A673 (cell line): Measurements from ENCODE around the gene SUPT3H. TPM values are rescaled to one million over a fixed set of nuclear protein-coding genes. Genes with fewer than 3 reads are reported as not detected.

Experiments
- BruUV-seq: library from RNA; stranded (reverse); fragments of 400-500 nt; replicated peaks from 2 replicates; lab custom pipeline; 2021; lab: Mats Ljungman, UMichigan
- CTCF ChIA-PET: fragments of 300-600 bp; sonication (Branson Sonifier 250); formaldehyde crosslinking; loops from one replicate; lab custom pipeline; 2022; ENCODE audit warnings: antibody characterized with exemption; lab: Charles Lee
- POLR2A ChIA-PET: fragments of 300-600 bp; sonication (Branson Sonifier 250); formaldehyde crosslinking; loops from one replicate; lab custom pipeline; 2022; ENCODE audit warnings: antibody characterized with exemption; ENCODE audit not compliant: low non-redundant PET; lab: Charles Lee
- DNase-seq: peaks from one replicate; pipeline ENCODE4 v3.0.0-alpha.2; 2015; ENCODE audit warnings: low spot score
- H3K27ac ChIP-seq: fragments of 200-600 bp; sonication (generic); 2 replicates; pipeline ENCODE4 v1.5.1; 2016; ENCODE audit warnings: mixed run types, low read depth, mild to moderate bottlenecking, mixed read lengths, antibody characterized with exemption, low read length; ENCODE audit not compliant: poor library complexity, severe bottlenecking
- H3K27me3 ChIP-seq: fragments of 200-600 bp; sonication (generic); replicated peaks from 2 replicates; pipeline ENCODE4 v1.6.1; 2017; ENCODE audit warnings: mixed run types, low read depth, mild to moderate bottlenecking, mixed read lengths, antibody characterized with exemption, low read length; ENCODE audit not compliant: insufficient read depth, poor library complexity
- H3K36me3 ChIP-seq: fragments of 200-600 bp; sonication (generic); 2 replicates; pipeline ENCODE4 v1.6.1; 2016; ENCODE audit warnings: mixed run types, mild to moderate bottlenecking, mixed read lengths, antibody characterized with exemption, low read length; ENCODE audit not compliant: insufficient read depth, poor library complexity, severe bottlenecking
- H3K4me1 ChIP-seq: fragments of 200-600 bp; sonication (generic); 2 replicates; pipeline ENCODE4 v1.6.1; 2017; ENCODE audit warnings: mixed run types, mild to moderate bottlenecking, mixed read lengths, antibody characterized with exemption, low read length; ENCODE audit not compliant: insufficient read depth, poor library complexity, severe bottlenecking
- H3K4me3 ChIP-seq: fragments of 200-600 bp; sonication (generic); 2 replicates; pipeline ENCODE4 v1.5.1; 2016; ENCODE audit warnings: low read depth, mixed run types, mild to moderate bottlenecking, mixed read lengths, low read length; ENCODE audit not compliant: poor library complexity, severe bottlenecking
- H3K9me3 ChIP-seq: fragments of 200-600 bp; sonication (generic); 2 replicates; pipeline ENCODE4 v1.6.1; 2016; ENCODE audit warnings: mixed run types, low read depth, mild to moderate bottlenecking, mixed read lengths, antibody characterized with exemption, low read length; ENCODE audit not compliant: poor library complexity, severe bottlenecking
- EZH2 ChIP-seq: fragments of 200-600 bp; sonication (generic); IDR thresholded peaks from 2 replicates; pipeline ENCODE4 v1.6.1; 2017; ENCODE audit warnings: borderline replicate concordance, low read depth, mild to moderate bottlenecking, mixed read lengths, antibody characterized with exemption, low read length; ENCODE audit not compliant: poor library complexity, severe bottlenecking
- intact Hi-C: fragments of 100-400 bp; cut with micrococcal nuclease; formaldehyde crosslinking; loops from one replicate; pipeline ENCODE4 v1.10.0; 2022; ENCODE audit not compliant: unreplicated experiment
- total RNA-seq: library from RNA; stranded (reverse); gene quantifications from 2 replicates; pipeline ENCODE4 v1.2.3, GENCODE V29; 2021
- TF ChIP-seq, protein P1 (sequence below): fragments of 300-800, 200-600 bp; sonication (generic); conservative IDR thresholded peaks from 2 replicates; pipeline ENCODE4 v1.5.1; 2017; ENCODE audit warnings: low read depth, mild to moderate bottlenecking, antibody characterized with exemption, low read length, moderate library complexity, mixed read lengths

SUPT3H gene
- total RNA-seq, 1 experiment from 2014 or later, result 10.8 TPM

GRCh38 chr6:44806656-44807055 lies 571.1 kb downstream of the SUPT3H start:
- Histone ChIP-seq H3K36me3 (no peaks in the 10 kb centered on the region), H3K4me1 (no peaks in the 10 kb centered on the region), H3K27ac (no peak overlapping the region), H3K4me3 (no peak overlapping the region), H3K27me3 (no peaks in the 10 kb centered on the region), H3K9me3 (no peaks in the 10 kb centered on the region)
- CTCF ChIA-PET, result no interaction called here
- TF ChIP-seq, protein P1, sequence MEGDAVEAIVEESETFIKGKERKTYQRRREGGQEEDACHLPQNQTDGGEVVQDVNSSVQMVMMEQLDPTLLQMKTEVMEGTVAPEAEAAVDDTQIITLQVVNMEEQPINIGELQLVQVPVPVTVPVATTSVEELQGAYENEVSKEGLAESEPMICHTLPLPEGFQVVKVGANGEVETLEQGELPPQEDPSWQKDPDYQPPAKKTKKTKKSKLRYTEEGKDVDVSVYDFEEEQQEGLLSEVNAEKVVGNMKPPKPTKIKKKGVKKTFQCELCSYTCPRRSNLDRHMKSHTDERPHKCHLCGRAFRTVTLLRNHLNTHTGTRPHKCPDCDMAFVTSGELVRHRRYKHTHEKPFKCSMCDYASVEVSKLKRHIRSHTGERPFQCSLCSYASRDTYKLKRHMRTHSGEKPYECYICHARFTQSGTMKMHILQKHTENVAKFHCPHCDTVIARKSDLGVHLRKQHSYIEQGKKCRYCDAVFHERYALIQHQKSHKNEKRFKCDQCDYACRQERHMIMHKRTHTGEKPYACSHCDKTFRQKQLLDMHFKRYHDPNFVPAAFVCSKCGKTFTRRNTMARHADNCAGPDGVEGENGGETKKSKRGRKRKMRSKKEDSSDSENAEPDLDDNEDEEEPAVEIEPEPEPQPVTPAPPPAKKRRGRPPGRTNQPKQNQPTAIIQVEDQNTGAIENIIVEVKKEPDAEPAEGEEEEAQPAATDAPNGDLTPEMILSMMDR, result no peak
- TF ChIP-seq EZH2, result no peak
- no peak for DNase-seq
- no TSS peak for BruUV-seq
- POLR2A ChIA-PET, result no interaction called here
- intact Hi-C loops, result no loop called here

DNA sequence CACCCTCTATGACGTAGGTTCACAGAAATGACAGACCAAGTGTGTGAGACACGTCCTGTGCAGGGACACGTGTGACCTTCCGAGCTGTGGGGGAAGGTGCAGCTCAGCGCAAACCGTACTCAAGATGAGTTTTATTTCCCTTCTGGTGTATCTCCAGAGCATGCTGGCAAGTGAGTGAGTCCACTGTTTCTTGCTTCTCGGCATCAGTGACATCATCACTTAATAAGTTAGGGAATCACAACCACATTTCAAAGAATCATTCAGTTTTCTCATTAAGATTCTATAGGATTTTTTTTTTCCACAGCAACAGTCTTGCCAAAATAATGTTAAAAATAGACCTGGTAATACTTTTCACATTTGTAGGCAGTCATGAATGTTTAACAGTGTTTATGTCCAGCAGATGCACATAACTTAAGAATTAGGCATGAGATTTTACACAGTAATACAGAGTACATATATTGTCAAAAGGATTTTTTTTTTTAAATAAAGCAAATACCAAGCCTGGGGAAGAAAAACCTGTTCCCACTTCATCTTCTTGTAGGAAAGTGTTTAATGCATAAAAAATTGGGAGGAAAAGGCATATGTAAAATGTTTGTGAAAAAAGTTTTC lies 572.4 kb downstream of the SUPT3H start:
- ChIA-PET CTCF (no interaction called here), POLR2A (no interaction called here)
- H3K36me3 ChIP-seq, result no peaks in the 10 kb centered on the region
- H3K4me1 ChIP-seq, result no peaks in the 10 kb centered on the region
- no peaks in the 10 kb centered on the region for H3K9me3 ChIP-seq
- BruUV-seq, result no TSS peak
- H3K27ac ChIP-seq, result no peak overlapping the region
- H3K27me3 ChIP-seq, result no peaks in the 10 kb centered on the region
- no peak for DNase-seq
- TF ChIP-seq, protein P1, result no peak
- no peak for TF ChIP-seq EZH2
- H3K4me3 ChIP-seq, result no peak overlapping the region
- intact Hi-C loops, result no loop called here

DNA sequence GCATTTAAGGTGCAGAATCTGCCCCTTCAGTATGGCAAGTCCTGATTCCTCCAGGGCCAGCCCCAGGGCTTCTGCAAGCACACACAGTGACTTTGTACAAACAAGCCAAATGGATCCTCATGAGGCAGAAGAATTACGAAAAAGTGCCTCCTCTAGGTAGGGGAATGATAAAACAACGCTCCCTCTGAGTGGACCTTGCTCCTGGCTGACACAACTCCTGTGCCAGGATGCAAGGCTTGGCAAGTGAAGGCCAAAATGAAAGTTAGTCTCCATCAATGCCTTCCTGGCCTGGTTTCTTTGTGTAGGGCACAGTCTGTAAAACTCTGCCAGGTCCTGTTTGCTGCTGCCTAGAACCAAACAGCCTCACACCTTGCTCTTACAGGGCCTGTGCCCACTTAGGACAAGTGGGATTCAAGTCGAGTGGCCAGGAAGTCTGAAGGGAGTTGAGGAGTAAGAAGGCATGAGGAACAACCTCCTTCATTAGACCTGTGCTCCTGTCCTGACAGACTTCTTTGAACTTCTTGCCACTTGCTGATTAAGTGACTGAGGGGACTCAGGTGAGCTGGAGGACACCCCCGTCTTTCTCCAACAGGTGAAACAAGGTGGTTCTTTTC lies 573.1 kb downstream of the SUPT3H start:
- H3K27me3 ChIP-seq, result no peaks in the 10 kb centered on the region
- H3K9me3 ChIP-seq, result no peaks in the 10 kb centered on the region
- ChIA-PET CTCF (no interaction called here), POLR2A (no interaction called here)
- TF ChIP-seq EZH2, result no peak
- TF ChIP-seq, protein P1, result no peak
- intact Hi-C loops, result no loop called here
- H3K27ac ChIP-seq, result no peak overlapping the region
- no TSS peak for BruUV-seq
- no peaks in the 10 kb centered on the region for H3K36me3 ChIP-seq
- H3K4me3 ChIP-seq, result no peak overlapping the region
- no peaks in the 10 kb centered on the region for H3K4me1 ChIP-seq
- no peak for DNase-seq
